Dendritic cell treated with granulocyte-macrophage colony-stimulating factor and Interleukin-4, amounts not matched to agents 40 ng/mL and 50 ng/mL, for 4 days (primary cell): ENCODE data around the gene C11orf71.

Experiments
- H3K27ac Mint-ChIP-seq: one replicate; pipeline ENCODE4 v1.8.0; 2022; ENCODE audit warnings: mild to moderate bottlenecking, mixed read lengths
- H3K27me3 Mint-ChIP-seq: one replicate; pipeline ENCODE4 v1.8.0; 2022; ENCODE audit warnings: mild to moderate bottlenecking, mixed read lengths
- H3K36me3 Mint-ChIP-seq: one replicate; pipeline ENCODE4 v1.8.0; 2022; ENCODE audit warnings: low read depth, mixed read lengths
- H3K4me1 Mint-ChIP-seq: one replicate; pipeline ENCODE4 v1.8.0; 2022; ENCODE audit warnings: low read depth, mixed read lengths
- H3K4me3 Mint-ChIP-seq: one replicate; pipeline ENCODE4 v1.8.0; 2022; ENCODE audit warnings: mild to moderate bottlenecking, moderate library complexity, mixed read lengths
- H3K9me3 Mint-ChIP-seq: one replicate; pipeline ENCODE4 v1.8.0; 2022; ENCODE audit warnings: mixed read lengths
- intact Hi-C: fragments of 100-400 bp; cut with micrococcal nuclease; formaldehyde crosslinking; loops from one replicate; pipeline ENCODE4 v1.15.0; 2022

C11orf71 gene

DNA sequence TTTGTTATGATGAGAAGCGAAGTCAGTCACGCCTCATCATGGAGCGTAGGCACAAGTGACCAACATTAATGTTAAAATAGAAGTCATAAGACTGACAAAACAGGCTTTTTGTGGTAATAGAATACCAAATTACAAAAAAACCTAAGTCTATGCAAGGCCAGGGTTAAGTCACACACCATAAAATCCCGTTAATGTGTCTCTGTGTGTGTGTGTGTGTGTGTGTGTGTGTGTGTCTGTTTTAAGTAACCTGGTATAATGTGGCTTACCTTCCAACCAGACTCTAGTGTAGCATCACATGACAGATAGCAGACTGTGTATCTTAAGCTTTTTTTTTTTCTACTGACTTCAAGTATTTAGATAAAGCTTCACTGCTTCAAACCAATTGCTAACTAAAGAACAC is 38.0 kb downstream of the C11orf71 start:
- intact Hi-C loops, result no loop called here
- Mint-ChIP-seq H3K4me3 (no peak overlapping the region), H3K9me3 (no peaks in the 10 kb centered on the region), H3K36me3 (no peaks in the 10 kb centered on the region), H3K27ac (no peak overlapping the region), H3K27me3 (peaks cover 2% of the 10 kb centered on the region), H3K4me1 (no peaks in the 10 kb centered on the region)

DNA sequence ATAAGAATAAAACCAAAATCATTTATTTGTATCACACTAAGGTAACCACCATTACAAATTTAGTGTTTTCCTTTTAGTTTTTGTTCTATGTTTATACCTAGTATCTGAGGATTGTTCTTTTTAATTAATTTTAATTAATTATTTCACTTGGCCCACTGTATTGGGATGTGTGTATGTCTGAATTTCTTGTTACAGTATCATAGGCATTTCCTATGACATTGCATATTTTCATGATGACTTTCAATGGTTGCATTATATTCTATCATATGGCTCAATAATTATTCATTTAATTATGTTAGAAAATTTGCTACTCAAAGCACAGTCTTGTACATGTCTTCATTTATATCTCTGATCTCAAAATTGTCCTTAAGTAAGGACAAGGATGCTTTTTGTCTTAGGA is 41.0 kb downstream of the C11orf71 start:
- H3K4me1 Mint-ChIP-seq, result no peaks in the 10 kb centered on the region
- no peak overlapping the region for H3K27ac Mint-ChIP-seq
- no peak overlapping the region for H3K4me3 Mint-ChIP-seq
- intact Hi-C loops, result no loop called here
- no peaks in the 10 kb centered on the region for H3K9me3 Mint-ChIP-seq
- H3K36me3 Mint-ChIP-seq, result no peaks in the 10 kb centered on the region
- peaks cover 5% of the 10 kb centered on the region for H3K27me3 Mint-ChIP-seq

DNA sequence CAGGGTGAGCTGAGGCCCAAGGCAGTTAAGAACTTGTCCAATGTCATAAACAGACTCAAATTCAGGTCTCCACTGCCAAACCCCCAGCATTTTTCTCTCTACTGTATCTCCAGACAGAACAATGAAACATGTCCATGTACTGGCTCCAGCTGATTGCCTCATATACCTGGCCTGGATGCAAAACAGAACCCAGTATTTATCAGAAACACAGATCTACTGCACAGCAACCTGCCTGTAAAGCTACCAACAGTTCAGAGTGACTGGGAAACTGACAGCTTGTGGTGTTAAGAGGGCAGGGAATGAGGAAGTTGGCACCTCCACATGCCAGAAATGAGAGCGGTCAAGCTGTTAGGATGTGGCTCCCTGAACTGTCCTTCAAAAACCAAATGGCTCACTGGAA is 41.6 kb downstream of the C11orf71 start:
- H3K4me1 Mint-ChIP-seq, result no peaks in the 10 kb centered on the region
- peaks cover 5% of the 10 kb centered on the region for H3K27me3 Mint-ChIP-seq
- intact Hi-C loops, result no loop called here
- no peak overlapping the region for H3K4me3 Mint-ChIP-seq
- H3K27ac Mint-ChIP-seq, result no peak overlapping the region
- H3K36me3 Mint-ChIP-seq, result no peaks in the 10 kb centered on the region
- no peaks in the 10 kb centered on the region for H3K9me3 Mint-ChIP-seq

DNA sequence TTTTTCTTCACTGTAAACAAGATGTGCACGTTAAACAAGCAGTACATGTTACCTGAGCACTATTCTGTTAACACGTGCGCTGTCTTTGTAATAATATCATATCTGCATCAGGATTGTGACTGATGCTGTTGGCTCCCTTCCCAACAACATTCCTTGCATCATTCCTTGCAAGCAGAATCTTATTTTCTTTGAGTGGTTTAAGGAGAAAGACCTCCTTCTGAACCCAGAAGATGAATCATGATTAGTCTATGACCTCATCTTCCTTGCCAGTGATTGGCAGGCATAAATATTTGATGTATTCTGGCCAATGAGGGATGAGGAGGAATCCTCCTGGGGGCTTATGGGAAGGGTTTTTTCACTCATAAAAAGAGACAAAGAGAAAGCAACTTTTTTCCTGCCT is 46.2 kb downstream of the C11orf71 start:
- H3K27me3 Mint-ChIP-seq, result peaks cover 5% of the 10 kb centered on the region
- intact Hi-C loops, result no loop called here
- no peak overlapping the region for H3K27ac Mint-ChIP-seq
- H3K4me3 Mint-ChIP-seq, result no peak overlapping the region
- no peaks in the 10 kb centered on the region for H3K36me3 Mint-ChIP-seq
- no peaks in the 10 kb centered on the region for H3K9me3 Mint-ChIP-seq
- no peaks in the 10 kb centered on the region for H3K4me1 Mint-ChIP-seq

DNA sequence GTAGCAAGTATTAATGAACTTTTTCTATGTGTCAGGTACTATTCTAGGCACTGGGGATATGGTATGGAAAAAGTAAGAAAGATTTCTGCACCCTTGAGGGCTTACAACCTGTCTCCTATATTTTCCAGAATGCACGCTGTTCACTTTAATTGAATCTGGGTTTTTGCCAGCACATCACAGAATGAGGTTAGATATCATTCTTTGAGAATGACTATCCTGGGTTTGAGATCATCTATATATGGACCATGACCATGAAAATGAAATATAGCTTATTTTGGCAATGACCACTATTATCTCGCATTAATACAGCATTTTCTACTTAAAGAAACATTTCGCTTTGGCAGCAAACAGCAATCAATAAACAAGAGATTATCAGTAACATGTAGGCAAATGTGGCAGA is 46.9 kb downstream of the C11orf71 start:
- Mint-ChIP-seq H3K36me3 (no peaks in the 10 kb centered on the region), H3K4me3 (no peak overlapping the region), H3K9me3 (no peaks in the 10 kb centered on the region), H3K27me3 (peaks cover 3% of the 10 kb centered on the region), H3K27ac (no peak overlapping the region), H3K4me1 (no peaks in the 10 kb centered on the region)
- intact Hi-C loops, result no loop called here

DNA sequence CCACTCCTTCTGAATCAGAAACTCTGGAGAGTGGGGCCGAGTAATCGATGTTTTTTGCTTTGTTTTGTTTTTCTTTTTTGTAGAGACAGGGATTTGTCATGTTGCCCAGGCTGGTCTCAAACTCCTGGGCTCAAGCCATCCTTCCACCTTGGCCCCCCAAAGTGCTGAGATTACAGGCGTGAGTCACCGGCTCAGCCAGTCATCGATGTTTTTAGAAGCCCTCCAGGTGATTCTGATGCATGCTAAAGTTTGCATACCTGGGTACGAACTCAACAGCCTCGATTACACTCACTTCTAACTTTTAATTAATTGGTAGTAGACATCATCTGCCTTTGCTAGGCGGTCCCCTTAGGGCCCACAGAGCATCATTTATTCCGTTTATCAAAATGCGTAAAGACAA is 50.3 kb downstream of the C11orf71 start:
- H3K4me1 Mint-ChIP-seq, result peaks cover 7% of the 10 kb centered on the region
- H3K27me3 Mint-ChIP-seq, result no peaks in the 10 kb centered on the region
- no peak overlapping the region for H3K27ac Mint-ChIP-seq
- H3K36me3 Mint-ChIP-seq, result no peaks in the 10 kb centered on the region
- H3K4me3 Mint-ChIP-seq, result no peak overlapping the region
- no peaks in the 10 kb centered on the region for H3K9me3 Mint-ChIP-seq
- intact Hi-C loops, result no loop called here
